ENCODE data around the gene PSG5. TPM values are rescaled to one million over a fixed set of nuclear protein-coding genes. Genes with fewer than 3 reads are reported as not detected.
"Not testable (repeated sequence)": the region's sequence is repeated elsewhere in the genome, so short reads cannot be mapped to it uniquely, and the experiment has no call there.

The PSG5 gene
- total RNA-seq, 1 donor from 2014 or later, result not detected

GRCh38 chr19:43188092-43188491, 1.8 kb upstream of the PSG5 start:
- not testable (repeated sequence) for DNase-seq (ENCODE audit: low read depth in 2 of 2)

GRCh38 chr19:43181869-43182771, 4.2 kb downstream of the PSG5 start:
- DNase-seq (ENCODE audit: low read depth in 2 of 2), result peak in 1 of 2 donors; percentile 29

GRCh38 chr19:43179569-43180147, 6.7 kb downstream of the PSG5 start:
- DNase-seq (ENCODE audit: low read depth in 2 of 2), result not testable (repeated sequence)

- not testable (repeated sequence) for DNase-seq (ENCODE audit: low read depth in 2 of 2)
Observed at GRCh38 chr19:43178577-43178976, 7.8 kb downstream of the PSG5 start.

GRCh38 chr19:43165906-43166305, 20.4 kb downstream of the PSG5 start:
- not testable (repeated sequence) for DNase-seq (ENCODE audit: low read depth in 2 of 2)

- not testable (repeated sequence) for DNase-seq (ENCODE audit: low read depth in 2 of 2)
Observed at GRCh38 chr19:43163135-43163534, 23.2 kb downstream of the PSG5 start.

GRCh38 chr19:43162261-43162660, 24.1 kb downstream of the PSG5 start:
- not testable (repeated sequence) for DNase-seq (ENCODE audit: low read depth in 2 of 2)

GRCh38 chr19:43152214-43152613, 34.1 kb downstream of the PSG5 start:
- no peak for DNase-seq (ENCODE audit: low read depth in 2 of 2)

- peak; percentile 22 to 82 for DNase-seq (ENCODE audit: low read depth in 2 of 2)
Observed at GRCh38 chr19:43149788-43150187, 36.5 kb downstream of the PSG5 start.

GRCh38 chr19:43148233-43148632, 38.1 kb downstream of the PSG5 start:
- DNase-seq (ENCODE audit: low read depth in 2 of 2), result peak; percentile 30 to 69

GRCh38 chr19:43141763-43142162, 44.6 kb downstream of the PSG5 start:
- DNase-seq (ENCODE audit: low read depth in 2 of 2), result not testable (repeated sequence)

- no peak for DNase-seq (ENCODE audit: low read depth in 2 of 2)
Observed at GRCh38 chr19:43132696-43133095, 53.6 kb downstream of the PSG5 start.

GRCh38 chr19:43131281-43131842, 55.0 kb downstream of the PSG5 start:
- not testable (repeated sequence) for DNase-seq (ENCODE audit: low read depth in 2 of 2)

GRCh38 chr19:43129197-43129596, 57.1 kb downstream of the PSG5 start:
- not testable (repeated sequence) for DNase-seq (ENCODE audit: low read depth in 2 of 2)

GRCh38 chr19:43127336-43127735, 59.0 kb downstream of the PSG5 start:
- DNase-seq (ENCODE audit: low read depth in 2 of 2), result not testable (repeated sequence)

- no peak for DNase-seq (ENCODE audit: low read depth in 2 of 2)
Observed at GRCh38 chr19:43126720-43127119, 59.6 kb downstream of the PSG5 start.

- no peak for DNase-seq (ENCODE audit: low read depth in 2 of 2)
Observed at GRCh38 chr19:43124360-43124759, 62.0 kb downstream of the PSG5 start.

GRCh38 chr19:43120433-43121026, 65.8 kb downstream of the PSG5 start:
- not testable (repeated sequence) for DNase-seq (ENCODE audit: low read depth in 2 of 2)

- DNase-seq (ENCODE audit: low read depth in 2 of 2), result not testable (repeated sequence)
Observed at GRCh38 chr19:43119526-43119925, 66.8 kb downstream of the PSG5 start.
